HepG2 (cell line): ENCODE measurements around the gene RERE. TPM values are rescaled to one million over a fixed set of nuclear protein-coding genes. Genes with fewer than 3 reads are reported as not detected.
A peak's percentile ranks its signal among the peaks of the same experiment; 100 is the strongest.

ENCODE experiments used
- ARNT ChIP-seq: fragments of 450-650 bp; IDR thresholded peaks from 2 replicates; pipeline ENCODE4 v1.6.1; 2017
- HOXA5 ChIP-seq: sonication (generic); formaldehyde crosslinking; IDR thresholded peaks from 2 replicates; pipeline ENCODE4 v1.4.0; 2020; ENCODE audit warnings: missing genetic modification reagents
- MIER2 ChIP-seq: IDR thresholded peaks from 2 replicates; pipeline ENCODE4 v1.6.1; 2016; ENCODE audit warnings: missing biosample characterization, missing genetic modification reagents
- SOX13 ChIP-seq, 3 experiments: fragments of 450-650 bp in 1 of 3; sonication (generic) in 1 of 3; formaldehyde crosslinking in 1 of 3; IDR thresholded peaks in 2 of 3; conservative IDR thresholded peaks in 1 of 3; 2 replicates each; pipeline versions ENCODE4 v1.5.0 to v1.6.1; 2016 to 2020; ENCODE audit warnings: antibody characterized with exemption in 1 of 3, mild to moderate bottlenecking in 1 of 3, missing compliant biosample characterization in 1 of 3, missing genetic modification reagents in 1 of 3, moderate library complexity in 1 of 3
- TEAD3 ChIP-seq: optimal IDR thresholded peaks from 2 replicates; pipeline ENCODE3; 2016; ENCODE audit warnings: borderline replicate concordance
- ZFP36L1 ChIP-seq: sonication (generic); formaldehyde crosslinking; IDR thresholded peaks from 2 replicates; pipeline ENCODE4 v1.8.0; 2022; ENCODE audit warnings: mild to moderate bottlenecking, missing genetic modification reagents, moderate library complexity
- ZFX ChIP-seq: sonication (generic); formaldehyde crosslinking; IDR thresholded peaks from 2 replicates; pipeline ENCODE4 v1.4.0; 2020; ENCODE audit warnings: mild to moderate bottlenecking, low read depth, missing genetic modification reagents, moderate library complexity
- ZNF773 ChIP-seq: sonication (generic); formaldehyde crosslinking; IDR thresholded peaks from 2 replicates; pipeline ENCODE4 v1.4.0; 2020; ENCODE audit warnings: missing genetic modification reagents, borderline replicate concordance
- polyA plus RNA-seq, 8 experiments: library from polyadenylated mRNA; depleted of rRNA in 3 of 8; stranded (reverse) in 7 of 8; unstranded in 1 of 8; fragments of >200 nt; fragmentation: Illumina TruSeq in 4 of 8; extraction: Trizol in 4 of 8; gene quantifications; 2 replicates each; pipeline versions ENCODE4 v1.2.1 to v1.2.3, GENCODE V29; 2011 to 2016; ENCODE audit warnings: low read depth in 4 of 8, missing spikeins in 1 of 8, mixed read lengths in 1 of 8; ENCODE audit not compliant: insufficient read depth in 1 of 8
- total RNA-seq, 5 experiments: library from RNA; depleted of rRNA; stranded (reverse); fragments of >200 nt; fragmentation: Illumina TruSeq; extraction: Trizol; gene quantifications; 2 replicates each; pipeline ENCODE4 v1.2.3, GENCODE V29; 2016; ENCODE audit warnings: low read depth in 1 of 5
- TF ChIP-seq, protein P1 (sequence below): sonication (generic); formaldehyde crosslinking; IDR thresholded peaks from 2 replicates; pipeline ENCODE4 v1.4.0; 2020; ENCODE audit warnings: missing genetic modification reagents
- TF ChIP-seq, protein P2 (sequence below): sonication (generic); formaldehyde crosslinking; IDR thresholded peaks from 2 replicates; pipeline ENCODE4 v1.4.0; 2020; ENCODE audit warnings: mild to moderate bottlenecking, missing genetic modification reagents
- TF ChIP-seq, protein P3 (sequence below): sonication (generic); formaldehyde crosslinking; conservative IDR thresholded peaks from 2 replicates; pipeline ENCODE4 v1.4.0; 2020; ENCODE audit warnings: missing genetic modification reagents
- TF ChIP-seq, protein P4 (sequence below): sonication (generic); formaldehyde crosslinking; IDR thresholded peaks from 2 replicates; pipeline ENCODE4 v1.8.1; 2023; ENCODE audit warnings: mild to moderate bottlenecking, missing genetic modification reagents
- TF ChIP-seq, protein P5 (sequence below): sonication (generic); formaldehyde crosslinking; IDR thresholded peaks from 2 replicates; pipeline ENCODE4 v1.4.0; 2020; ENCODE audit warnings: missing genetic modification reagents
- TF ChIP-seq, protein P6 (sequence below): IDR thresholded peaks from 2 replicates; pipeline ENCODE4 v1.6.1; 2016; ENCODE audit warnings: low read depth

The RERE gene
- total and polyA plus RNA-seq, 2 of the 13 experiments (the other 11 are each of a cell fraction or from before 2014, with no cell fraction given): 18.3 to 21.9 TPM

DNA sequence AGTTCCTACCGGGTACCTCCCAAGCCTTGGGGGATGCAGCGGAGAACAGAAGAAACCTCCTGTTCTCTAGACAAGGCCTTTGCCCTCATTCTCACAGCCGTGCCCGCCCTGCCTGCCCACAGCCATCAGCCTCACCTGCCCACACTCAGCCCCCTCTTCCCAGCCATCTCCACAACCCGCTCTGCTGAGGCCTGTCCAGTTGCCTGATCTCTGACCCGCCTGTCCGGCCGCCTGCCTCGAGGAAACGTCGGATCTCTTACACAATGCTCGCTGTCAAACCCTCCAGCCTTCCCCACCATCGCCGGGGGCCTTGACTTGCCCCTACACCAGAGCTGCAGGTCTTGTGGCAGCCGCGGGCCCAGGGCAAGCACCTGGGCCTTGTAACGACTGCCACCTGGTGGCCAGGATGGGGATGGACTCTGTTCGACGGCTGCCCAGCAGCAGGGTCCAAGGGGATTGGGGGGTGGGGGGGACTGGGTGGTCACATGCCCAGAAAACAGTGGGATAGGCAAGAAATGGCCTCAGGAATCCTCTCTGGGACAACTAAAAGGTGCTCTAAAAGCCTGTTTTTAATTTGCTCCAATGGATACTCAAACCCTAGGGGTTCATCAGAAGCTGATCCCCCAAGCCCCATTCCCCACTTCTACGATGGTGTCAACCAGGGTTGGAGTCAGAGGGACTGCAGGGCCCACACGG, 468.5 kb downstream of the RERE start (continued):
- TF ChIP-seq, protein P1, sequence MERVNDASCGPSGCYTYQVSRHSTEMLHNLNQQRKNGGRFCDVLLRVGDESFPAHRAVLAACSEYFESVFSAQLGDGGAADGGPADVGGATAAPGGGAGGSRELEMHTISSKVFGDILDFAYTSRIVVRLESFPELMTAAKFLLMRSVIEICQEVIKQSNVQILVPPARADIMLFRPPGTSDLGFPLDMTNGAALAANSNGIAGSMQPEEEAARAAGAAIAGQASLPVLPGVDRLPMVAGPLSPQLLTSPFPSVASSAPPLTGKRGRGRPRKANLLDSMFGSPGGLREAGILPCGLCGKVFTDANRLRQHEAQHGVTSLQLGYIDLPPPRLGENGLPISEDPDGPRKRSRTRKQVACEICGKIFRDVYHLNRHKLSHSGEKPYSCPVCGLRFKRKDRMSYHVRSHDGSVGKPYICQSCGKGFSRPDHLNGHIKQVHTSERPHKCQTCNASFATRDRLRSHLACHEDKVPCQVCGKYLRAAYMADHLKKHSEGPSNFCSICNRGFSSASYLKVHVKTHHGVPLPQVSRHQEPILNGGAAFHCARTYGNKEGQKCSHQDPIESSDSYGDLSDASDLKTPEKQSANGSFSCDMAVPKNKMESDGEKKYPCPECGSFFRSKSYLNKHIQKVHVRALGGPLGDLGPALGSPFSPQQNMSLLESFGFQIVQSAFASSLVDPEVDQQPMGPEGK (CRISPR knock-in tag): peak; percentile 61
- TF ChIP-seq ZNF773 (CRISPR knock-in tag) (no peak), MIER2 (CRISPR knock-in tag) (no peak), ARNT (no peak), ZFX (CRISPR knock-in tag) (peak; percentile 39; the same call in 1 of the 2 replicates), ZFP36L1 (CRISPR knock-in tag) (no peak), TEAD3 (CRISPR knock-in tag) (peak; percentile 17), SOX13 (IDR thresholded peaks at IDR 0.05) (no peak), SOX13 (CRISPR knock-in tag; conservative IDR thresholded peaks at IDR 0.05 in 1 of 2, IDR thresholded peaks at IDR 0.05 in 1 of 2) (0 out of 4 replicates have a peak, but pooled peaks of 1 of the 2 experiments have one; percentile 13), HOXA5 (no peak)
- TF ChIP-seq, protein P2, sequence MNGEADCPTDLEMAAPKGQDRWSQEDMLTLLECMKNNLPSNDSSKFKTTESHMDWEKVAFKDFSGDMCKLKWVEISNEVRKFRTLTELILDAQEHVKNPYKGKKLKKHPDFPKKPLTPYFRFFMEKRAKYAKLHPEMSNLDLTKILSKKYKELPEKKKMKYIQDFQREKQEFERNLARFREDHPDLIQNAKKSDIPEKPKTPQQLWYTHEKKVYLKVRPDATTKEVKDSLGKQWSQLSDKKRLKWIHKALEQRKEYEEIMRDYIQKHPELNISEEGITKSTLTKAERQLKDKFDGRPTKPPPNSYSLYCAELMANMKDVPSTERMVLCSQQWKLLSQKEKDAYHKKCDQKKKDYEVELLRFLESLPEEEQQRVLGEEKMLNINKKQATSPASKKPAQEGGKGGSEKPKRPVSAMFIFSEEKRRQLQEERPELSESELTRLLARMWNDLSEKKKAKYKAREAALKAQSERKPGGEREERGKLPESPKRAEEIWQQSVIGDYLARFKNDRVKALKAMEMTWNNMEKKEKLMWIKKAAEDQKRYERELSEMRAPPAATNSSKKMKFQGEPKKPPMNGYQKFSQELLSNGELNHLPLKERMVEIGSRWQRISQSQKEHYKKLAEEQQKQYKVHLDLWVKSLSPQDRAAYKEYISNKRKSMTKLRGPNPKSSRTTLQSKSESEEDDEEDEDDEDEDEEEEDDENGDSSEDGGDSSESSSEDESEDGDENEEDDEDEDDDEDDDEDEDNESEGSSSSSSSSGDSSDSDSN (CRISPR knock-in tag): peak; percentile 20; the same call in 1 of the 2 replicates
- TF ChIP-seq, protein P3, sequence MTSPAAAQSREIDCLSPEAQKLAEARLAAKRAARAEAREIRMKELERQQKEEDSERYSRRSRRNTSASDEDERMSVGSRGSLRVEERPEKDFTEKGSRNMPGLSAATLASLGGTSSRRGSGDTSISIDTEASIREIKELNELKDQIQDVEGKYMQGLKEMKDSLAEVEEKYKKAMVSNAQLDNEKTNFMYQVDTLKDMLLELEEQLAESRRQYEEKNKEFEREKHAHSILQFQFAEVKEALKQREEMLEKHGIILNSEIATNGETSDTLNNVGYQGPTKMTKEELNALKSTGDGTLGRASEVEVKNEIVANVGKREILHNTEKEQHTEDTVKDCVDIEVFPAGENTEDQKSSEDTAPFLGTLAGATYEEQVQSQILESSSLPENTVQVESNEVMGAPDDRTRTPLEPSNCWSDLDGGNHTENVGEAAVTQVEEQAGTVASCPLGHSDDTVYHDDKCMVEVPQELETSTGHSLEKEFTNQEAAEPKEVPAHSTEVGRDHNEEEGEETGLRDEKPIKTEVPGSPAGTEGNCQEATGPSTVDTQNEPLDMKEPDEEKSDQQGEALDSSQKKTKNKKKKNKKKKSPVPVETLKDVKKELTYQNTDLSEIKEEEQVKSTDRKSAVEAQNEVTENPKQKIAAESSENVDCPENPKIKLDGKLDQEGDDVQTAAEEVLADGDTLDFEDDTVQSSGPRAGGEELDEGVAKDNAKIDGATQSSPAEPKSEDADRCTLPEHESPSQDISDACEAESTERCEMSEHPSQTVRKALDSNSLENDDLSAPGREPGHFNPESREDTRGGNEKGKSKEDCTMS (CRISPR knock-in tag): no peak
- TF ChIP-seq, protein P4, sequence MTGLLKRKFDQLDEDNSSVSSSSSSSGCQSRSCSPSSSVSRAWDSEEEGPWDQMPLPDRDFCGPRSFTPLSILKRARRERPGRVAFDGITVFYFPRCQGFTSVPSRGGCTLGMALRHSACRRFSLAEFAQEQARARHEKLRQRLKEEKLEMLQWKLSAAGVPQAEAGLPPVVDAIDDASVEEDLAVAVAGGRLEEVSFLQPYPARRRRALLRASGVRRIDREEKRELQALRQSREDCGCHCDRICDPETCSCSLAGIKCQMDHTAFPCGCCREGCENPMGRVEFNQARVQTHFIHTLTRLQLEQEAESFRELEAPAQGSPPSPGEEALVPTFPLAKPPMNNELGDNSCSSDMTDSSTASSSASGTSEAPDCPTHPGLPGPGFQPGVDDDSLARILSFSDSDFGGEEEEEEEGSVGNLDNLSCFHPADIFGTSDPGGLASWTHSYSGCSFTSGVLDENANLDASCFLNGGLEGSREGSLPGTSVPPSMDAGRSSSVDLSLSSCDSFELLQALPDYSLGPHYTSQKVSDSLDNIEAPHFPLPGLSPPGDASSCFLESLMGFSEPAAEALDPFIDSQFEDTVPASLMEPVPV (CRISPR knock-in tag): no peak
- TF ChIP-seq, protein P5, sequence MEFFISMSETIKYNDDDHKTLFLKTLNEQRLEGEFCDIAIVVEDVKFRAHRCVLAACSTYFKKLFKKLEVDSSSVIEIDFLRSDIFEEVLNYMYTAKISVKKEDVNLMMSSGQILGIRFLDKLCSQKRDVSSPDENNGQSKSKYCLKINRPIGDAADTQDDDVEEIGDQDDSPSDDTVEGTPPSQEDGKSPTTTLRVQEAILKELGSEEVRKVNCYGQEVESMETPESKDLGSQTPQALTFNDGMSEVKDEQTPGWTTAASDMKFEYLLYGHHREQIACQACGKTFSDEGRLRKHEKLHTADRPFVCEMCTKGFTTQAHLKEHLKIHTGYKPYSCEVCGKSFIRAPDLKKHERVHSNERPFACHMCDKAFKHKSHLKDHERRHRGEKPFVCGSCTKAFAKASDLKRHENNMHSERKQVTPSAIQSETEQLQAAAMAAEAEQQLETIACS (CRISPR knock-in tag): no peak
- TF ChIP-seq, protein P6, sequence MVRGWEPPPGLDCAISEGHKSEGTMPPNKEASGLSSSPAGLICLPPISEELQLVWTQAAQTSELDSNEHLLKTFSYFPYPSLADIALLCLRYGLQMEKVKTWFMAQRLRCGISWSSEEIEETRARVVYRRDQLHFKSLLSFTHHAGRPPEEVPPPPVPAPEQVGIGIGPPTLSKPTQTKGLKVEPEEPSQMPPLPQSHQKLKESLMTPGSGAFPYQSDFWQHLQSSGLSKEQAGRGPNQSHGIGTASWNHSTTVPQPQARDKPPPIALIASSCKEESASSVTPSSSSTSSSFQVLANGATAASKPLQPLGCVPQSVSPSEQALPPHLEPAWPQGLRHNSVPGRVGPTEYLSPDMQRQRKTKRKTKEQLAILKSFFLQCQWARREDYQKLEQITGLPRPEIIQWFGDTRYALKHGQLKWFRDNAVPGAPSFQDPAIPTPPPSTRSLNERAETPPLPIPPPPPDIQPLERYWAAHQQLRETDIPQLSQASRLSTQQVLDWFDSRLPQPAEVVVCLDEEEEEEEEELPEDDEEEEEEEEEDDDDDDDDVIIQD: no peak
